ENCODE measurements around the gene USH2A.

USH2A gene

DNA sequence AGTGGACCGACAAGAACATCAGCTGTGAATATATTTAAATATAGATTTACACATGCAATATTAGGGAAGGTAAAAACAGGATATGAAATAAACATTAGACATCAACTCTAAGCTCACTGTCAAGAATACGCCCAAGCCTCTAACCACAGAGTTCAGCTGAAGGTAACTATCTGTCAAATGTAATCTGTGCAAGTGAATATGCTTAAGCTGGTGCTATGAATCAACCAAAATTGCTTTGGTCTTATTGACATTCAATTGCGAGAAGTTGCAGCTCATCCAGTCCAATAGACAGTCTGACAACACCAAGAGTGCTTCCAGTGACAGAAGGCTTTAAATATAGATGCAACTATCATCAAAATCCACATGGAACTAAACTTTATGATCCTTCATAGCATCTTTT, 32.3 kb downstream of the USH2A start:
- H3K27me3 ChIP-seq (ENCODE audit: low read length) = no peaks in the 10 kb centered on the region
- H3K9ac ChIP-seq (ENCODE audit: low read length) = no peak overlapping the region
- H4K20me1 ChIP-seq (ENCODE audit: low read depth, low read length) = no peaks in the 10 kb centered on the region
- TF ChIP-seq EZH2phosphoT487 (conservative IDR thresholded peaks at IDR 0.05; ENCODE audit: low read length) = no peak
- TF ChIP-seq, protein P1, sequence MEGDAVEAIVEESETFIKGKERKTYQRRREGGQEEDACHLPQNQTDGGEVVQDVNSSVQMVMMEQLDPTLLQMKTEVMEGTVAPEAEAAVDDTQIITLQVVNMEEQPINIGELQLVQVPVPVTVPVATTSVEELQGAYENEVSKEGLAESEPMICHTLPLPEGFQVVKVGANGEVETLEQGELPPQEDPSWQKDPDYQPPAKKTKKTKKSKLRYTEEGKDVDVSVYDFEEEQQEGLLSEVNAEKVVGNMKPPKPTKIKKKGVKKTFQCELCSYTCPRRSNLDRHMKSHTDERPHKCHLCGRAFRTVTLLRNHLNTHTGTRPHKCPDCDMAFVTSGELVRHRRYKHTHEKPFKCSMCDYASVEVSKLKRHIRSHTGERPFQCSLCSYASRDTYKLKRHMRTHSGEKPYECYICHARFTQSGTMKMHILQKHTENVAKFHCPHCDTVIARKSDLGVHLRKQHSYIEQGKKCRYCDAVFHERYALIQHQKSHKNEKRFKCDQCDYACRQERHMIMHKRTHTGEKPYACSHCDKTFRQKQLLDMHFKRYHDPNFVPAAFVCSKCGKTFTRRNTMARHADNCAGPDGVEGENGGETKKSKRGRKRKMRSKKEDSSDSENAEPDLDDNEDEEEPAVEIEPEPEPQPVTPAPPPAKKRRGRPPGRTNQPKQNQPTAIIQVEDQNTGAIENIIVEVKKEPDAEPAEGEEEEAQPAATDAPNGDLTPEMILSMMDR (IDR thresholded peaks at IDR 0.05; ENCODE audit: insufficient read depth, low read length, poor library complexity, severe bottlenecking) = no peak
- H3K4me3 ChIP-seq (ENCODE audit: insufficient read depth, low read length, poor library complexity, severe bottlenecking) = no peak overlapping the region
- H3K27ac ChIP-seq (ENCODE audit: low read depth, low read length) = no peak overlapping the region
- H3K9me2 ChIP-seq (replicated peaks; ENCODE audit: insufficient read depth, low read length) = no peaks in the 10 kb centered on the region
- H2AFZ ChIP-seq (ENCODE audit: low read depth, low read length, severe bottlenecking) = no peak overlapping the region
- no peaks in the 10 kb centered on the region for H3K9me3 ChIP-seq (ENCODE audit: insufficient read depth, low read length)
- no peaks in the 10 kb centered on the region for H3F3A ChIP-seq (ENCODE audit: insufficient read depth)
- no peaks in the 10 kb centered on the region for H3K79me2 ChIP-seq (ENCODE audit: insufficient read depth, low read length)
- no peaks in the 10 kb centered on the region for H3K36me3 ChIP-seq (ENCODE audit: low read length)
- H3K4me2 ChIP-seq (ENCODE audit: low read depth, low read length, poor library complexity, severe bottlenecking) = no peak overlapping the region

DNA sequence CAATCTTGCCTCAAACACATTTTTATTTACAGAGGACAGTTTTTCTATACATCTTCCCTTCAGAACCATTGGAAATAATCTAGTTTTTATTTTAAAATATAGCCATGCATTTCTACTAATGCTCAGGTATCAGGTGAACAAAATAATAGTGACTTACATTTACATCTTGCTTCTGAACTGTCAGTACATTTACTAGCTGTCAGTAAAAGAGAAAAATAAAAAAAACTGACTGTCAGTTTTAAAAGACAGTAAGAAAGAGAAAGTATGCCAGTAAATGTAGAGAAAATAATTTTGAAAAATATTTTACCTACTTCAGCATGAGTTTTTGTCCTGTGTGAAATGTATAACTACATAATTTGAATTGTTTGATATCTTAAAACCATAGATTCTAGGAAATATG, 33.5 kb downstream of the USH2A start:
- H3K79me2 ChIP-seq (ENCODE audit: insufficient read depth, low read length) = no peaks in the 10 kb centered on the region
- no peaks in the 10 kb centered on the region for H3K27me3 ChIP-seq (ENCODE audit: low read length)
- H3K9ac ChIP-seq (ENCODE audit: low read length) = no peak overlapping the region
- no peaks in the 10 kb centered on the region for H3K36me3 ChIP-seq (ENCODE audit: low read length)
- no peak overlapping the region for H3K4me3 ChIP-seq (ENCODE audit: insufficient read depth, low read length, poor library complexity, severe bottlenecking)
- no peaks in the 10 kb centered on the region for H4K20me1 ChIP-seq (ENCODE audit: low read depth, low read length)
- H3F3A ChIP-seq (ENCODE audit: insufficient read depth) = no peaks in the 10 kb centered on the region
- TF ChIP-seq, protein P1 (IDR thresholded peaks at IDR 0.05; ENCODE audit: insufficient read depth, low read length, poor library complexity, severe bottlenecking) = no peak
- H2AFZ ChIP-seq (ENCODE audit: low read depth, low read length, severe bottlenecking) = no peak overlapping the region
- H3K4me2 ChIP-seq (ENCODE audit: low read depth, low read length, poor library complexity, severe bottlenecking) = no peak overlapping the region
- H3K9me3 ChIP-seq (ENCODE audit: insufficient read depth, low read length) = no peaks in the 10 kb centered on the region
- H3K9me2 ChIP-seq (replicated peaks; ENCODE audit: insufficient read depth, low read length) = no peaks in the 10 kb centered on the region
- no peak overlapping the region for H3K27ac ChIP-seq (ENCODE audit: low read depth, low read length)

DNA sequence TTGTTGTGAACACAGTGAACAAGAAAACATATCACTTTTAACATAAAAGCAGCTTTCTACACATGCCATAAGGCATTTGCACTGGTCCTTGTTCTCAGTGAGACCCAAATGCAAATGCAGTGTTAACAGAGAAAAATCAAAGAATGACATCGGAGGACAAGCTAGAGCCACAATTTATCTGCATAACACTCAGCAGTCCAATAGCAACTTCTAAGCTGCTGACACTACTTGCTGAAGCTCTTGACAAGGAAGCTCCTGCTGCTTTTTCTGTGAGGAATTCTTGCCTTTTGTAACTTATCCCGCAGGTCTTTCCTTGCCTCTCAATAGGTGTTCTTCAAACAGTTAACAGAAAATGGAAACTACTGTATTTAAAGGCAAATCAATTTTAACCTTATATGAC, 34.7 kb downstream of the USH2A start:
- no peak for TF ChIP-seq EZH2phosphoT487 (conservative IDR thresholded peaks at IDR 0.05; ENCODE audit: low read length)
- TF ChIP-seq, protein P1 (IDR thresholded peaks at IDR 0.05; ENCODE audit: insufficient read depth, low read length, poor library complexity, severe bottlenecking) = no peak
- no peak overlapping the region for H3K4me3 ChIP-seq (ENCODE audit: insufficient read depth, low read length, poor library complexity, severe bottlenecking)
- no peaks in the 10 kb centered on the region for H3K79me2 ChIP-seq (ENCODE audit: insufficient read depth, low read length)

DNA sequence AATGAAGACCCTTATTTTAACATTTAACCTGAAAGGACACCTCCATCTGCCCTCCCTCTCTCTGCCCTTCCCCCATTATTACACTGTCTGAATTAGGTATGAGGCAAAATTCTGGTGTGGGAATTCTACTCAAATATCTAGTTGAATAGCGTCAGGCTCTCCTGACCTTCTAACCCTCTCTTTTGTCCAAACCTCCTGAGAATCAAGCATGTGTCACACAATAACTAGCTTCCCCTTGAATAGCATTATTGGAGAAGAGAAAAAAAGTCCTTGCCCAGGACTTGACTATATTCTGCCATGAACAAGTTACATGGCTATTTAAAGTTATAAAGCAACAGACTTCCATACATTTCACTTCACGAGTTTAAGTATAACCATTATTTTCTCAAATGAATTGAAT, 35.5 kb downstream of the USH2A start:
- TF ChIP-seq, protein P1 (IDR thresholded peaks at IDR 0.05; ENCODE audit: insufficient read depth, low read length, poor library complexity, severe bottlenecking) = no peak
- no peak for TF ChIP-seq EZH2phosphoT487 (conservative IDR thresholded peaks at IDR 0.05; ENCODE audit: low read length)
- Histone ChIP-seq H3K4me2 (ENCODE audit: low read depth, low read length, poor library complexity, severe bottlenecking) (no peak overlapping the region), H3K9me2 (replicated peaks; ENCODE audit: insufficient read depth, low read length) (no peaks in the 10 kb centered on the region), H3F3A (ENCODE audit: insufficient read depth) (no peaks in the 10 kb centered on the region), H3K27me3 (ENCODE audit: low read length) (no peaks in the 10 kb centered on the region), H3K79me2 (ENCODE audit: insufficient read depth, low read length) (no peaks in the 10 kb centered on the region), H3K9ac (ENCODE audit: low read length) (no peak overlapping the region), H3K36me3 (ENCODE audit: low read length) (no peaks in the 10 kb centered on the region), H4K20me1 (ENCODE audit: low read depth, low read length) (no peaks in the 10 kb centered on the region), H3K4me3 (ENCODE audit: insufficient read depth, low read length, poor library complexity, severe bottlenecking) (no peak overlapping the region), H3K27ac (ENCODE audit: low read depth, low read length) (no peak overlapping the region), H2AFZ (ENCODE audit: low read depth, low read length, severe bottlenecking) (no peak overlapping the region), H3K9me3 (ENCODE audit: insufficient read depth, low read length) (no peaks in the 10 kb centered on the region)

More for the DNA sequence above, 34.7 kb downstream of the USH2A start:
- no peak overlapping the region for H3K27ac ChIP-seq (ENCODE audit: low read depth, low read length)
- H3K9me3 ChIP-seq (ENCODE audit: insufficient read depth, low read length) = no peaks in the 10 kb centered on the region
- no peaks in the 10 kb centered on the region for H4K20me1 ChIP-seq (ENCODE audit: low read depth, low read length)
- no peaks in the 10 kb centered on the region for H3K27me3 ChIP-seq (ENCODE audit: low read length)
- no peaks in the 10 kb centered on the region for H3F3A ChIP-seq (ENCODE audit: insufficient read depth)
- no peak overlapping the region for H3K4me2 ChIP-seq (ENCODE audit: low read depth, low read length, poor library complexity, severe bottlenecking)
- no peaks in the 10 kb centered on the region for H3K36me3 ChIP-seq (ENCODE audit: low read length)
- H3K9ac ChIP-seq (ENCODE audit: low read length) = no peak overlapping the region
- no peaks in the 10 kb centered on the region for H3K9me2 ChIP-seq (replicated peaks; ENCODE audit: insufficient read depth, low read length)
- H2AFZ ChIP-seq (ENCODE audit: low read depth, low read length, severe bottlenecking) = no peak overlapping the region

Data from SU-DHL-6 (cell line).